Osteocyte (in vitro differentiated cells): ENCODE data around the gene PHACTR2. TPM values are rescaled to one million over a fixed set of nuclear protein-coding genes. Genes with fewer than 3 reads are reported as not detected.

Experiments used
- DNase-seq: peaks from one replicate; pipeline ENCODE4 v3.0.0; 2021; ENCODE audit warnings: mixed read lengths; ENCODE audit not compliant: unreplicated experiment; ENCODE audit errors: extremely low spot score
- H3K27ac Mint-ChIP-seq: one replicate; pipeline ENCODE4 v1.8.0; 2021; ENCODE audit warnings: mild to moderate bottlenecking, mixed read lengths; ENCODE audit not compliant: unreplicated experiment
- H3K27me3 Mint-ChIP-seq: one replicate; pipeline ENCODE4 v1.8.0; 2021; ENCODE audit warnings: mixed read lengths; ENCODE audit not compliant: unreplicated experiment
- H3K36me3 Mint-ChIP-seq: one replicate; pipeline ENCODE4 v1.8.0; 2021; ENCODE audit warnings: mixed read lengths; ENCODE audit not compliant: unreplicated experiment
- H3K4me1 Mint-ChIP-seq: one replicate; pipeline ENCODE4 v1.8.0; 2021; ENCODE audit warnings: mixed read lengths; ENCODE audit not compliant: unreplicated experiment
- H3K4me3 Mint-ChIP-seq: one replicate; pipeline ENCODE4 v1.8.0; 2021; ENCODE audit warnings: mild to moderate bottlenecking, moderate library complexity, mixed read lengths; ENCODE audit not compliant: unreplicated experiment
- H3K9me3 Mint-ChIP-seq: one replicate; pipeline ENCODE4 v1.8.0; 2021; ENCODE audit warnings: mixed read lengths; ENCODE audit not compliant: unreplicated experiment
- CTCF ChIP-seq: fragments of 200-600 bp; sonication (generic); IDR thresholded peaks from 2 replicates; pipeline ENCODE4 v1.5.0; 2021; ENCODE audit warnings: antibody characterized with exemption, mild to moderate bottlenecking, moderate library complexity
- total RNA-seq: library from RNA; stranded (reverse); gene quantifications from 2 replicates; pipeline ENCODE4 v1.2.1, GENCODE V29; 2021

Gene PHACTR2
- total RNA-seq, 1 donor from 2014 or later, result 312 TPM

- peaks cover 26% of the 10 kb centered on the region for H3K9me3 Mint-ChIP-seq
- no peak for DNase-seq
- peaks cover 54% of the 10 kb centered on the region for H3K36me3 Mint-ChIP-seq
- H3K4me1 Mint-ChIP-seq, result peaks cover 33% of the 10 kb centered on the region
- no peaks in the 10 kb centered on the region for H3K27me3 Mint-ChIP-seq
- no peak overlapping the region for H3K4me3 Mint-ChIP-seq
- no peak for TF ChIP-seq CTCF
- no peak overlapping the region for H3K27ac Mint-ChIP-seq
Measured at GRCh38 chr6:143726015-143726647, 48.4 kb downstream of the PHACTR2 start.

GRCh38 chr6:143727035-143727434 lies 49.3 kb downstream of the PHACTR2 start:
- H3K27me3 Mint-ChIP-seq, result no peaks in the 10 kb centered on the region

GRCh38 chr6:143731789-143732188 lies 54.0 kb downstream of the PHACTR2 start:
- Mint-ChIP-seq H3K27ac (peak overlapping the region; percentile 42), H3K4me3 (no peak overlapping the region), H3K9me3 (peaks cover 10% of the 10 kb centered on the region), H3K36me3 (peaks cover 37% of the 10 kb centered on the region), H3K27me3 (no peaks in the 10 kb centered on the region), H3K4me1 (peaks cover 61% of the 10 kb centered on the region)
- no peak for DNase-seq
- TF ChIP-seq CTCF, result no peak

More at GRCh38 chr6:143727035-143727434, 49.3 kb downstream of the PHACTR2 start:
- H3K27ac Mint-ChIP-seq, result peak overlapping the region; percentile 6
- H3K9me3 Mint-ChIP-seq, result peaks cover 26% of the 10 kb centered on the region
- H3K4me1 Mint-ChIP-seq, result peaks cover 35% of the 10 kb centered on the region
- no peak for DNase-seq
- H3K4me3 Mint-ChIP-seq, result no peak overlapping the region
- TF ChIP-seq CTCF, result no peak
- H3K36me3 Mint-ChIP-seq, result peaks cover 55% of the 10 kb centered on the region

GRCh38 chr6:143732536-143732935 lies 54.8 kb downstream of the PHACTR2 start:
- no peaks in the 10 kb centered on the region for H3K27me3 Mint-ChIP-seq
- DNase-seq, result no peak
- no peak overlapping the region for H3K27ac Mint-ChIP-seq
- peaks cover 54% of the 10 kb centered on the region for H3K4me1 Mint-ChIP-seq
- peaks cover 6% of the 10 kb centered on the region for H3K9me3 Mint-ChIP-seq
- H3K36me3 Mint-ChIP-seq, result peaks cover 33% of the 10 kb centered on the region
- no peak overlapping the region for H3K4me3 Mint-ChIP-seq
- TF ChIP-seq CTCF, result no peak

- DNase-seq, result no peak
- H3K36me3 Mint-ChIP-seq, result peaks cover 35% of the 10 kb centered on the region
- peaks cover 61% of the 10 kb centered on the region for H3K4me1 Mint-ChIP-seq
- H3K4me3 Mint-ChIP-seq, result no peak overlapping the region
- H3K27ac Mint-ChIP-seq, result no peak overlapping the region
- TF ChIP-seq CTCF, result no peak
- peaks cover 3% of the 10 kb centered on the region for H3K9me3 Mint-ChIP-seq
- no peaks in the 10 kb centered on the region for H3K27me3 Mint-ChIP-seq
Measured at GRCh38 chr6:143733510-143733909, 55.7 kb downstream of the PHACTR2 start.
